Duodenal mucosa (tissue), 2 donors: ENCODE data around the gene CEP83.
A peak's percentile ranks its signal among the peaks of the same experiment; 100 is the strongest.

ENCODE experiments used
- H3K27ac ChIP-seq: one replicate; pipeline ENCODE4 v1.7.0; 2013; ENCODE audit warnings: low read depth, low read length
- H3K27me3 ChIP-seq, 2 donors: one replicate each; pipeline ENCODE4 v1.7.0; 2013; ENCODE audit warnings: low read length in 2 of 2, control low read depth in 1 of 2; ENCODE audit not compliant: insufficient read depth in 2 of 2, control insufficient read depth in 1 of 2
- H3K36me3 ChIP-seq, 2 donors: one replicate each; pipeline ENCODE4 v1.7.0; 2013; ENCODE audit warnings: low read length in 2 of 2, control low read depth in 1 of 2; ENCODE audit not compliant: insufficient read depth in 2 of 2, control insufficient read depth in 1 of 2
- H3K4me1 ChIP-seq, 2 donors: one replicate each; pipeline ENCODE4 v1.7.0; 2013; ENCODE audit warnings: low read length in 2 of 2, control low read depth in 1 of 2; ENCODE audit not compliant: insufficient read depth in 2 of 2, control insufficient read depth in 1 of 2
- H3K4me3 ChIP-seq, 2 donors: one replicate each; pipeline ENCODE4 v1.7.0; 2013; ENCODE audit warnings: low read length in 2 of 2, low read depth in 1 of 2
- H3K9ac ChIP-seq, 2 donors: one replicate each; pipeline ENCODE4 v1.7.0; 2013; ENCODE audit warnings: low read length in 2 of 2, low read depth in 1 of 2
- H3K9me3 ChIP-seq, 2 donors: one replicate each; pipeline ENCODE4 v1.7.0; 2013; ENCODE audit warnings: low read length in 2 of 2, control low read depth in 1 of 2; ENCODE audit not compliant: control insufficient read depth in 1 of 2

The CEP83 gene

DNA sequence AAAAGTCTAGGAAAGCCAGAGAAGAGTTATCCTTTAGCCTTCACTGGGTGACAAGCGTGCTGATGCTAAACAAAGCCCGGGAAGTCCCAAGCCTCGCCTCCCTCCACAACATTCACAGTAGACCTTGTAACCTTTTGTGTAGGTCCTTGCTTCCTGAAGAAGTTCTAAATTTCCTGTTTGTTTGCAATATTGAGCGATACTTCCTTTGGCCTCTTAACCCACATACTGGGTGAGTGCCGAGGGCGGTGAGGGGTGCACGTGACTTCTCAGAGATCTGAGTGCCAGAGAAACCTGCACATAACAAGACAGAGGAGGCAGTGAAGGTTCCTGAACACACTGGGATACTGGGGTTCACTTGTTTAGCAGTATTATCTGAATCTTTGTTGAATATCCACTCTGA, 177.0 kb downstream of the CEP83 start:
- H3K9ac ChIP-seq = no peak overlapping the region

DNA sequence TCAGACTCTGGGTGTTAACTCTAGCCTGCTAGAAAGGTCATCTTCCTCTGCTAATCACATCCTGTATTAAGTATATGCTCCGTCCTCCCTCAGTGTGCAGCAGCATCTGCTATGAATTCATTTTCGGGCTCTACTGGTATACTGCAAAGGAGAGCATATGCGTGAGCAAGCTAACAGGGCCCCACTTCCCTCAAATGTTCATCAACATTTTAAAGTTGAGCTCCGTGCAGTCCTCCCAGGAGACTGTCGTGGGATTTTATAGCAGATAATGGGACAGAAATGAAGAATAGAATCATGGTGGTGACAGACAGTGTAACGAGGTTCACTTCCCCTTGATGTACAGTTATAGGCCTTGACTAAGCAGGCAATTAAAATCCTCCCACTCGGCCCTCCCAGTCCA, 179.6 kb downstream of the CEP83 start:
- Histone ChIP-seq H3K36me3 (no peaks in the 10 kb centered on the region), H3K9ac (no peak overlapping the region), H3K27me3 (no peaks in the 10 kb centered on the region), H3K4me3 (no peak overlapping the region), H3K27ac (no peak overlapping the region), H3K9me3 (no peaks in the 10 kb centered on the region), H3K4me1 (peaks cover 14 to 15% of the 10 kb centered on the region in 2 donors)

More for the DNA sequence above, 177.0 kb downstream of the CEP83 start:
- peaks cover 0 to 7% of the 10 kb centered on the region in 2 donors for H3K36me3 ChIP-seq
- H3K27me3 ChIP-seq = no peaks in the 10 kb centered on the region
- H3K4me3 ChIP-seq = no peak overlapping the region
- H3K4me1 ChIP-seq = peaks cover 14 to 19% of the 10 kb centered on the region in 2 donors
- H3K9me3 ChIP-seq = no peaks in the 10 kb centered on the region
- no peak overlapping the region for H3K27ac ChIP-seq

DNA sequence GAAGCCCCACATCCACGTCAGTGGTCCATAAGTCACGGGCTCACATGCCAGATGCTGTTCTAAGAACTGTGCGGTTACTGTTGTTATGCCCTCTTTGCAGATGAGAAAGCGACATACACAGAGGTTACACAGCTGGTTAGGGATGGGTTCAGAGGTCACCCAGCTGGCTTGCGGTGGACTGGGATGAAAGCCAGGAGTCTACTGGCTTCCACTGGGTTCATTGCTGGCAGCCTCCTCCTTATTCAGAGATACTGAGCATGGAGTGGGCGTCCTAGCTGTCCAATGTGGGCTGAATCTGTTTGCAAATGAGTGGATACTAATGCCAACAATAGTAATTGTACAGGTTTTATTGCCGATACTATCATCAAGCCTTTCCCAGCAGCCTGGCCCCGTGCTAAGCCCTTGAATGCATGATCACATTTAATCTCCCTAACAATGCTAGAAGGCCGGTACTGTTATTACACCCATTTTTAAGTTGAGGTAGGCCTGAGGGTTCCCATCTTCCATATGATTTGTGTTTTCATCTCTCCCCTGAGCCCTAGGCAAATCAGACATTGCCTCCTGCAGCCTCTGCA, 182.2 kb downstream of the CEP83 start:
- no peak overlapping the region for H3K9ac ChIP-seq
- no peak overlapping the region for H3K4me3 ChIP-seq
- peaks cover 7 to 8% of the 10 kb centered on the region in 2 donors for H3K4me1 ChIP-seq
- H3K36me3 ChIP-seq = no peaks in the 10 kb centered on the region
- no peaks in the 10 kb centered on the region for H3K27me3 ChIP-seq
- no peak overlapping the region for H3K27ac ChIP-seq
- H3K9me3 ChIP-seq = no peaks in the 10 kb centered on the region

DNA sequence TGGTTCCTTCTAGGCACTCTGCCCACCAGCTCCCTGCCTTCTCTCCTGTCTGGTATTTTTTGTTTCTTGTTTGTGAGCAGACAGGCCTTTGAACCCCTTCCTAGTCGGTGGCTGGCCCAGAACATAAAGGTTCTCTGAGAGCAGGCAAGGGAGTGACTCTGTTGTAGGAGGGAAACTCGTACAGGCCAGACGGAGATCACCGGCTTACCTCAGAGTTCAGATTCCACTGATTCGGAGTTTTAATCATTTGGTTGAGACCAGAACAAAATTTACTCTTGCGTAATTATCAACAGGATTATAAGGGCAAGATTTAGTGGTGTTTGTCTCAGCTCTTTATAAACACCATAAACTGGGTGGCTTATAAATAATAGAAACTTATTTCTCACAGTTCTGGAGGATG, 182.9 kb downstream of the CEP83 start:
- Histone ChIP-seq H3K4me1 (peaks cover 3 to 7% of the 10 kb centered on the region in 2 donors), H3K27me3 (no peaks in the 10 kb centered on the region), H3K27ac (no peak overlapping the region), H3K9ac (no peak overlapping the region), H3K9me3 (no peaks in the 10 kb centered on the region), H3K4me3 (no peak overlapping the region), H3K36me3 (no peaks in the 10 kb centered on the region)

DNA sequence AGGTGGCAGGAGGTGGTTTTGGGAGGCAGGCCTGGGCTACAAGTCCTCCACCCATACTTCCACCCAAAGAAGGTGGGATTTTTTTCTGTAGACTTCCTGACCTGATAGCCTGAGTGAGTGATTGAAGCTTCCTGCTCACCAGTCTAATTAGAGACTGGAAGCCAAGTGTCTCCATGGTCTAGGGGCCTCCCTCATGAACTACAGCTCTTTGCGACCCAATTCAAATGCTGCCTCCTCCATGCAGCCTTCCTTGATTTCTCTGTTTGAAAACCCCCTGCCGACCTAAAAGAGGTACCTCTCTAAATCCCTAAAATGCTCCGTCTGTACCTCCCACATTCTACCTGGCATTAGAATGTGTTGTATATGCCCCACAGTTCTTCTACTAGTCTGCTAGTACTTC, 186.4 kb downstream of the CEP83 start:
- Histone ChIP-seq H3K27ac (no peak overlapping the region), H3K4me3 (no peak overlapping the region), H3K4me1 (peaks cover 7 to 8% of the 10 kb centered on the region in 2 donors), H3K9me3 (no peaks in the 10 kb centered on the region), H3K9ac (no peak overlapping the region), H3K27me3 (no peaks in the 10 kb centered on the region), H3K36me3 (no peaks in the 10 kb centered on the region)

DNA sequence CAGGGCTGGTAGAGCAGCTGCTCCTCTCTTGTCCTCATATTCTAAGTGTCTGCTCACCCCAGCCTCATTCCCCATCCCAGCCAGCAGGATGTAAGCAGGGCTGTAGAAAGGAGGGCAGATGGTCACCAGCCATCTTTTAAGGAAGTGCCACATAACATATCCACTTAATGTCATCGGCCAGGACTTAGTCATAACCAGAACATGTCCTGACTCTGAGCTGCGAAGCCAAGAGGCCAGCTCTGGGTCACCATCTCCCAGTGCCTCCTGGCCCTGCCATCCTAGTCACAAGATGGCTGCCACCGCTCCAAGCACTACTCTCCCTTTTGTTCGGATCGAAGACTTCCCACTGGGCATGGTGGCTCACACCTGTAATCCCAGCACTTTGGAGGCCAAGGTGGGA, 187.4 kb downstream of the CEP83 start:
- H3K36me3 ChIP-seq = no peaks in the 10 kb centered on the region
- no peaks in the 10 kb centered on the region for H3K9me3 ChIP-seq
- H3K4me3 ChIP-seq = no peak overlapping the region
- no peak overlapping the region for H3K9ac ChIP-seq
- peaks cover 4% of the 10 kb centered on the region in 2 donors for H3K4me1 ChIP-seq
- no peaks in the 10 kb centered on the region for H3K27me3 ChIP-seq
- no peak overlapping the region for H3K27ac ChIP-seq

DNA sequence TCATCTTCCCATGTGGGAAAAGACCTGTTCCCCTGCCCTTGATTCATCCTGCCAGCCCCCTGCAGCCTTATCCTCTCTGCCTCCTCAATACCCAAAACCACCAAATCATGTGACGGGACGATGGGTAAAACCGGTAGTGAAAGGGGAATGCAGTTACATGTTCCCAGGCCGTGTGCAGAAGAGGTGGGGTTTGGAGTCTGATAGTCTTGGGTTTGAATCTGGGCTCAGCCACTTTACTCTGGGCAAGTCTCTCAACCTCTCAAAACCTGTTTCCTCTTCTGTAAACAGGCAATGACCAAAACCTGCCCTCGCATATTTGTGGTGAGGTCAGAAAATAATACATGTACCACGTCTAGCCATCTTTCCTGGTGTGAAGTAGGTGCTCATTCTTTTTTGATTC, 188.3 kb downstream of the CEP83 start:
- Histone ChIP-seq H3K27ac (no peak overlapping the region), H3K9me3 (no peaks in the 10 kb centered on the region), H3K4me3 (no peak overlapping the region)

DNA sequence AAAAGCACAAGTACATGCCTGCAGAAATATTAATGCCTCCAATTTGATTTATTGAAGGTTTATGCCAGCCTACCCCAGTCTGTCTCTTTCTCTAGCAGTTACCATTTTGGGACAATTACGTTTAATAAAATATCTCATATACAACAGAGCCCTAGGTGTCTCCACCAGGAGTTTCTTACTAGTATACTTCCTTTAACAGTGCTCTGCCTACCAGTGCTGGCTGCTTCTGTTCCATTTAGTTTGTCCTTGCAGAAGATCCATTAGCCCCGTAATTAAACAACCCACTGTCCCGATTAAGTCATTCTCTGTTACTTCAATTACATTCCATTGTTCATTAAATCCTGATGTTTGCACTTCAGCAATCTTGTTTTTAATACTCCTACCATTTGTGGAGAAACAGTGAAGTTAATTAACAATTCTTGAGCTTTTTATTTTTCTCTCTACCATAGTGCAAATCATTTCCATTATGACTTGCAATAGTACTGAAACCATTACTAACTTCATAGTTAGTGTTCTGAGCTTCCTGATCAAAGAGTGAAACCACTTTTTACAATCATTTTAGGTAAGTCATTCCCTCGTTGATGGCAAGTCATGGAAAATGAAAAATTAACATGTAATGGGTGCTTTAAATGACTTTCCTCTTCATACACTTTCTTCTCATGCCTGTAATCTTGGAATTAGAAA, 190.2 kb downstream of the CEP83 start:
- Histone ChIP-seq H3K27ac (no peak overlapping the region), H3K9me3 (no peaks in the 10 kb centered on the region), H3K9ac (no peak overlapping the region), H3K27me3 (no peaks in the 10 kb centered on the region), H3K4me3 (no peak overlapping the region), H3K36me3 (no peaks in the 10 kb centered on the region), H3K4me1 (peaks cover 0 to 8% of the 10 kb centered on the region in 2 donors)

More for the DNA sequence above, 188.3 kb downstream of the CEP83 start:
- no peak overlapping the region for H3K9ac ChIP-seq
- no peaks in the 10 kb centered on the region for H3K27me3 ChIP-seq
- H3K36me3 ChIP-seq = no peaks in the 10 kb centered on the region
- H3K4me1 ChIP-seq = peaks cover 0 to 8% of the 10 kb centered on the region in 2 donors

DNA sequence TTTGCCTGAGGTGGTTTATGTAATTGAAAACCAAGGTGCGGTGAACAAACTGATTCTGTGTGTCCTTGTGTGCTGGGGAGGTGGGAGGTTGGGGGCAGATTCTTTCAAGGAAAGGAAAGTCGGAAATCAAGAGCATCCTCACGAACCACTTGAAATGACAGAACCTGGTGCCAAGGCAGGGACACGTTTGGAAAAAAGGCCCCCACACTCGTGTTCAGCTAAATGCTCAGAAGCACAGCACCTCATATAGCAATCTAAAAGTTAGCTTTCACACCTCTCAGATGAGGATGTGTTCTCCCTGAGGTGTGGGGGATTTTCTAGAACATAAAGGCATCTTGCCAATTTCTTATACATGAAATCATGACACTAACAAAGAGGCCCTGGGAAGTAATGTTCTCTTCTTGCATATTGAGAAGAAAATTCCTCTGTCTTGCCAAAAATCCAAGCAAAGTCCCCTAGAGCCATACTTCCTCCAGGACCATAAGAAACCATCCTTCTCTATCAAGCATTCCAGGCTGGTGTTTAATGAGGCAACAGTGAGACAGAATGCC, 191.7 kb downstream of the CEP83 start:
- H3K27me3 ChIP-seq = no peaks in the 10 kb centered on the region
- H3K27ac ChIP-seq = no peak overlapping the region
- H3K4me1 ChIP-seq = peaks cover 5 to 15% of the 10 kb centered on the region in 2 donors
- H3K36me3 ChIP-seq = no peaks in the 10 kb centered on the region
- no peak overlapping the region for H3K4me3 ChIP-seq
- no peak overlapping the region for H3K9ac ChIP-seq
- no peaks in the 10 kb centered on the region for H3K9me3 ChIP-seq

DNA sequence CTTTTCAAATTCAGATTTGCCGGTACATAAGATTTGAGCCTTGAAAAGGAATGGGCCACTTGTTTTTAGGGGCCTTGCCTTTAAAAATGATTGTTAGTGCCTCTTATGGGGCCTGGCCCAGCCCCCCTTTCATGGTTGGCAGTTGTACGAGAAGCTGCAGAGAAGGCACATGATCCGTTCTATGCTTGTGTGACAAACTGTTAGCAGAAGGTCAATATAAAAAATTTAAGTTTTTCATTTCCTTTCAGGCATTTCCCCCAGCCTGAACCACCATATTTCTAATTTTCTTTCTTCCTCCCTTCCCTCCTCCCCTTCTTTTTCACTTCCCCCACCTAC, 192.2 kb downstream of the CEP83 start:
- Histone ChIP-seq H3K27me3 (no peaks in the 10 kb centered on the region), H3K27ac (no peak overlapping the region), H3K9me3 (no peaks in the 10 kb centered on the region), H3K4me3 (no peak overlapping the region), H3K4me1 (peaks cover 5 to 20% of the 10 kb centered on the region in 2 donors), H3K36me3 (no peaks in the 10 kb centered on the region), H3K9ac (peak overlapping the region in 1 of 2 donors; percentile 3)
